B cell (primary cell): ENCODE results near the gene HDLBP. TPM values are rescaled to one million over a fixed set of nuclear protein-coding genes. Genes with fewer than 3 reads are reported as not detected.

Experiments
- ATAC-seq: fragments of 200-7000 bp; cut with Tn5 transposase; one replicate; pipeline ENCODE4 v1.10.0; 2021; ENCODE audit warnings: low read depth, mild to moderate bottlenecking, moderate number of reproducible peaks, moderate library complexity
- CTCF ChIA-PET: fragments of 350-600 bp; sonication (Branson Sonifier 250); formaldehyde crosslinking; loops from one replicate; lab custom pipeline; 2021; ENCODE audit warnings: antibody characterized with exemption, inconsistent platforms; lab: Charles Lee
- POLR2A ChIA-PET: fragments of 350-600 bp; sonication (Branson Sonifier 250); formaldehyde crosslinking; loops from one replicate; lab custom pipeline; 2021; ENCODE audit warnings: antibody characterized with exemption; lab: Charles Lee
- DNase-seq: peaks from one replicate; pipeline ENCODE4 v3.0.0; 2013
- H2AFZ ChIP-seq: 2 replicates; pipeline ENCODE4 v1.6.1; 2012; ENCODE audit warnings: mild to moderate bottlenecking, low read depth, low read length; ENCODE audit not compliant: insufficient read depth, poor library complexity, severe bottlenecking
- H3K27ac ChIP-seq, 2 donors: 1 replicate in 1 of 2; 2 replicates in 1 of 2; pipeline ENCODE4 v1.5.1; 2012 to 2013; ENCODE audit warnings: low read length in 2 of 2, mild to moderate bottlenecking in 2 of 2, moderate library complexity in 1 of 2
- H3K27me3 ChIP-seq, 4 experiments: fragments of 200-600 bp in 1 of 4; sonication (generic) in 1 of 4; replicated peaks in 1 of 4; 1 replicate in 2 of 4; 2 replicates in 2 of 4; pipeline versions ENCODE4 v1.6.1 to v1.7.0; 2013 to 2016; ENCODE audit warnings: low read length in 3 of 4, mild to moderate bottlenecking in 2 of 4, mixed read lengths in 1 of 4, moderate library complexity in 1 of 4; ENCODE audit not compliant: insufficient read depth in 4 of 4, control insufficient read depth in 3 of 4; ENCODE audit errors: control extremely low read depth in 1 of 4
- H3K36me3 ChIP-seq, 2 experiments: replicated peaks in 1 of 2; 1 replicate in 1 of 2; 2 replicates in 1 of 2; pipeline versions ENCODE4 v1.6.1 to v1.7.1; 2013; ENCODE audit warnings: low read length in 1 of 2; ENCODE audit not compliant: insufficient read depth in 2 of 2, control insufficient read depth in 1 of 2; ENCODE audit errors: control extremely low read depth in 1 of 2, extremely low read depth in 1 of 2
- H3K4me1 ChIP-seq, 2 donors: fragments of 200-600 bp in 1 of 2; sonication (generic) in 1 of 2; 1 replicate in 1 of 2; 2 replicates in 1 of 2; pipeline versions ENCODE4 v1.5.1 to v1.6.1; 2013 to 2017; ENCODE audit warnings: low read length in 2 of 2; ENCODE audit not compliant: control insufficient read depth in 2 of 2, insufficient read depth in 2 of 2
- H3K4me2 ChIP-seq: replicated peaks from 2 replicates; pipeline ENCODE3; 2012; ENCODE audit warnings: mild to moderate bottlenecking, low read depth, low read length; ENCODE audit not compliant: poor library complexity, severe bottlenecking
- H3K4me3 ChIP-seq, 5 experiments: fragments of 200-600 bp in 1 of 5; sonication (generic) in 1 of 5; 1 replicate in 3 of 5; 2 replicates in 2 of 5; pipeline versions ENCODE4 v1.5.1 to v1.7.0; 2011 to 2016; ENCODE audit warnings: low read length in 4 of 5, mild to moderate bottlenecking in 4 of 5, low read depth in 2 of 5, control low read depth in 1 of 5, moderate library complexity in 1 of 5; ENCODE audit not compliant: insufficient read depth in 1 of 5; ENCODE audit errors: control extremely low read depth in 1 of 5, extremely low read depth in 1 of 5
- H3K79me2 ChIP-seq: fragments of 200-600 bp; sonication (generic); one replicate; pipeline ENCODE4 v1.6.0; 2016; ENCODE audit warnings: low read length; ENCODE audit not compliant: control insufficient read depth, insufficient read depth
- H3K9ac ChIP-seq: fragments of 200-600 bp; sonication (generic); 2 replicates; pipeline ENCODE4 v1.6.1; 2017; ENCODE audit warnings: mild to moderate bottlenecking, low read length, moderate library complexity
- H3K9me3 ChIP-seq, 3 donors: one replicate each; pipeline versions ENCODE4 v1.6.1 to v1.7.1; 2013; ENCODE audit warnings: low read length in 2 of 3; ENCODE audit not compliant: control insufficient read depth in 2 of 3, insufficient read depth in 1 of 3; ENCODE audit errors: control extremely low read depth in 1 of 3
- H4K20me1 ChIP-seq: 2 replicates; pipeline ENCODE4 v1.6.0; 2012; ENCODE audit warnings: mild to moderate bottlenecking, low read length; ENCODE audit not compliant: insufficient read depth, control insufficient read depth, poor library complexity, severe bottlenecking
- H3K27ac Mint-ChIP-seq: one replicate; pipeline ENCODE4 v1.8.0; 2021; ENCODE audit warnings: mixed read lengths
- H3K27me3 Mint-ChIP-seq: one replicate; pipeline ENCODE4 v1.8.0; 2021; ENCODE audit warnings: mixed read lengths
- H3K4me1 Mint-ChIP-seq: one replicate; pipeline ENCODE4 v1.8.0; 2021; ENCODE audit warnings: mixed read lengths
- H3K4me3 Mint-ChIP-seq: one replicate; pipeline ENCODE4 v1.8.0; 2021; ENCODE audit warnings: mixed read lengths
- H3K9me3 Mint-ChIP-seq: one replicate; pipeline ENCODE4 v1.8.0; 2022; ENCODE audit warnings: mixed read lengths; ENCODE audit not compliant: insufficient read depth
- EZH2 ChIP-seq: IDR thresholded peaks from 2 replicates; pipeline ENCODE4 v1.6.1; 2012; ENCODE audit warnings: borderline replicate concordance, low read depth, mild to moderate bottlenecking, moderate library complexity, low read length; ENCODE audit not compliant: insufficient read depth, poor library complexity, severe bottlenecking
- WGBS: methylation state at CpG from one replicate; pipeline ENCODE4 v1.1.5; 2013; ENCODE audit warnings: missing lambda C conversion rate; ENCODE audit not compliant: insufficient coverage; 5-methylcytosine and 5-hydroxymethylcytosine counted together
- intact Hi-C: fragments of 100-400 bp; cut with micrococcal nuclease; formaldehyde crosslinking; loops from one replicate; pipeline ENCODE4 v1.10.0; 2022
- polyA plus RNA-seq: library from polyadenylated mRNA; depleted of rRNA; stranded (reverse); fragments of >200 nt; gene quantifications from 2 replicates; pipeline ENCODE4 v1.2.3, GENCODE V29; 2012
- total RNA-seq, 2 donors: library from RNA; stranded (reverse); fragments of 120-200 nt in 1 of 2; gene quantifications; 1 replicate in 1 of 2; 2 replicates in 1 of 2; pipeline versions ENCODE4 v1.2.3 to v1.2.4, GENCODE V29; 2013 to 2022
- TF ChIP-seq, protein P1 (sequence below): fragments of 200-600 bp; IDR thresholded peaks from one replicate; pipeline ENCODE4 v1.8.0; 2022; ENCODE audit warnings: antibody characterized with exemption, mild to moderate bottlenecking

HDLBP gene
- total and polyA plus RNA-seq, 2 donors (not counting 1 experiment from before 2014, with no cell fraction given), result 55.1 to 127 TPM

DNA sequence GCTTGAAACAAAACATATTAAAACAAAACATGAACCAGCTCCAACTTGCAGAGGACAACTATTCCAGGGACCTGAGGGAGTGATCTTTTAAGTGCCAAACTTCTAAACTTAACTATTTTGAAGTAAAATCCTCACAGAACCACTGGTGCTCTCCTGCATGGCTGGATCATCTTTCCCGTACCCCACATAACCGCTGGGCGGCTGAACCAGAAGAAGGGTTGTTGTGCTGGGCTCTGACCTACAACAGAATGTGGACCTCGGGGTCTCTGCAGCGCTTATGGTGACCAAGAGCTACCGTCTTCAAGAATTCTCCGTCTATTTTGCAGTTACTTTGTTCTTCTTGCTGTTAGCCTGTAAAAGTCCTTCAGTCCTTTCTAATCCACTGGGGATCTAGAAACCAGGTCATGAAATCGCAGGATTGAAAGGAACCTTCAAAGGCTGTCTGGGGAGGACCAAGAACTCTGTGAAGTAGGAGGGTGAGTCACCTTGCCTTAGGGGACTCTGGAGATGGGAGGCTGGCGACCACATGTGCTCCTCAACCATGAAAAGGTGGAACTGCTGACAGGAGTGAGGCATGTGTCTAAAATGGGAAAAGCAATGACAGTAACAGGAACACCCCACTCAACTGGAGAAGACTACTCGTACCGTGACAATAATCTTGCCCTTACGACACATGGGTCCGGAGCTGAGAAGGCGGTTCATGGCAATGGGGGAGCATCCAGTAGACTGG is 46.6 kb downstream of the HDLBP start:
- H3K79me2 ChIP-seq, result peaks cover 39% of the 10 kb centered on the region
- H3K4me2 ChIP-seq, result no peak overlapping the region
- H3K4me1 ChIP-seq, result peaks cover 12 to 21% of the 10 kb centered on the region in 2 donors
- H3K4me3 Mint-ChIP-seq, result peak overlapping the region; percentile 30
- POLR2A ChIA-PET, result no interaction called here
- CTCF ChIA-PET, result no interaction called here
- ATAC-seq (no peak), DNase-seq (no peak)
- H3K4me1 Mint-ChIP-seq, result peaks cover 30% of the 10 kb centered on the region
- H3K36me3 ChIP-seq, result peaks cover 0 to 17% of the 10 kb centered on the region in 2 experiments
- no peak overlapping the region for H2AFZ ChIP-seq
- no peaks in the 10 kb centered on the region for H3K9me3 ChIP-seq
- no peak overlapping the region for H3K27ac ChIP-seq
- H3K9ac ChIP-seq, result no peak overlapping the region
- H3K27ac Mint-ChIP-seq, result no peak overlapping the region
- H3K9me3 Mint-ChIP-seq, result no peaks in the 10 kb centered on the region
- no peaks in the 10 kb centered on the region for H3K27me3 Mint-ChIP-seq
- TF ChIP-seq, protein P1, sequence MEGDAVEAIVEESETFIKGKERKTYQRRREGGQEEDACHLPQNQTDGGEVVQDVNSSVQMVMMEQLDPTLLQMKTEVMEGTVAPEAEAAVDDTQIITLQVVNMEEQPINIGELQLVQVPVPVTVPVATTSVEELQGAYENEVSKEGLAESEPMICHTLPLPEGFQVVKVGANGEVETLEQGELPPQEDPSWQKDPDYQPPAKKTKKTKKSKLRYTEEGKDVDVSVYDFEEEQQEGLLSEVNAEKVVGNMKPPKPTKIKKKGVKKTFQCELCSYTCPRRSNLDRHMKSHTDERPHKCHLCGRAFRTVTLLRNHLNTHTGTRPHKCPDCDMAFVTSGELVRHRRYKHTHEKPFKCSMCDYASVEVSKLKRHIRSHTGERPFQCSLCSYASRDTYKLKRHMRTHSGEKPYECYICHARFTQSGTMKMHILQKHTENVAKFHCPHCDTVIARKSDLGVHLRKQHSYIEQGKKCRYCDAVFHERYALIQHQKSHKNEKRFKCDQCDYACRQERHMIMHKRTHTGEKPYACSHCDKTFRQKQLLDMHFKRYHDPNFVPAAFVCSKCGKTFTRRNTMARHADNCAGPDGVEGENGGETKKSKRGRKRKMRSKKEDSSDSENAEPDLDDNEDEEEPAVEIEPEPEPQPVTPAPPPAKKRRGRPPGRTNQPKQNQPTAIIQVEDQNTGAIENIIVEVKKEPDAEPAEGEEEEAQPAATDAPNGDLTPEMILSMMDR, result no peak
- TF ChIP-seq EZH2, result no peak
- intact Hi-C loops, result no loop called here
- no peak overlapping the region for H3K4me3 ChIP-seq
- no peaks in the 10 kb centered on the region for H3K27me3 ChIP-seq
- 98% methylated on average over 10 of the region's 14 CpGs for WGBS
- peaks cover 48% of the 10 kb centered on the region for H4K20me1 ChIP-seq

DNA sequence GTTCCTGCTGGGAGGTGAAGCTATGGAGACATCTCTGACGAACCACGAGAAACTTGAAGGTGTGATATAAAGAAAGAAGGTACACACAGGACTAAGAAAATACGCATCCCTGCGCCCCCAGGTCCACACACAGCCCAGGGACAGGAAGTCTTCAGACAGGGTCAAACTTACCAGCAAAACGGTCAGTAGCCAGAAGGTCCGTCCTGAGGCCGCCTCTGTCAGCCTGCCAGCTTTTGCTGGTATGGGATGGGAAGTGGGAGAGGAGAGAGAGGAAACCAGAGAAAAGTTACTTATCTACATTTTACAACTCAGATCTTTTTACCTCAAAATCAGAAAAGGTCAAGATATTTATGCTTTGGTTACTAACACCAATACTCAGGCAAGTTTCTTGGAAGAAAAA is 47.2 kb downstream of the HDLBP start:
- no peak overlapping the region for H2AFZ ChIP-seq
- POLR2A ChIA-PET, result no interaction called here
- H3K9ac ChIP-seq, result no peak overlapping the region
- H3K4me3 Mint-ChIP-seq, result no peak overlapping the region
- H3K9me3 ChIP-seq, result no peaks in the 10 kb centered on the region
- no CpG with 5 or more reads among the region's 7 CpGs for WGBS
- peaks cover 39% of the 10 kb centered on the region for H3K79me2 ChIP-seq
- no peaks in the 10 kb centered on the region for H3K9me3 Mint-ChIP-seq
- no peak overlapping the region for H3K27ac ChIP-seq
- H3K4me1 ChIP-seq, result peaks cover 12 to 19% of the 10 kb centered on the region in 2 donors
- no peak overlapping the region for H3K4me2 ChIP-seq
- H3K4me3 ChIP-seq, result no peak overlapping the region
- DNase-seq (no peak), ATAC-seq (no peak)
- TF ChIP-seq EZH2, result no peak
- TF ChIP-seq, protein P1, result no peak
- H4K20me1 ChIP-seq, result peaks cover 42% of the 10 kb centered on the region
- CTCF ChIA-PET, result no interaction called here
- peaks cover 25% of the 10 kb centered on the region for H3K4me1 Mint-ChIP-seq
- peaks cover 0 to 23% of the 10 kb centered on the region in 2 experiments for H3K36me3 ChIP-seq
- no peaks in the 10 kb centered on the region for H3K27me3 Mint-ChIP-seq
- no peaks in the 10 kb centered on the region for H3K27me3 ChIP-seq
- intact Hi-C loops, result no loop called here
- H3K27ac Mint-ChIP-seq, result no peak overlapping the region
